Loucy (cell line): ENCODE data around the gene EDC4.

ENCODE experiments used
- CTCF ChIP-seq: fragments of 200-600 bp; sonication (generic); conservative IDR thresholded peaks from 2 replicates; pipeline ENCODE4 v1.5.1; 2014; ENCODE audit warnings: mild to moderate bottlenecking, antibody characterized with exemption, low read length
- EZH2phosphoT487 ChIP-seq: fragments of 200-600 bp; IDR thresholded peaks from 2 replicates; pipeline ENCODE4 v1.6.1; 2018; ENCODE audit warnings: antibody characterized with exemption, mild to moderate bottlenecking, moderate library complexity, borderline replicate concordance

DNA sequence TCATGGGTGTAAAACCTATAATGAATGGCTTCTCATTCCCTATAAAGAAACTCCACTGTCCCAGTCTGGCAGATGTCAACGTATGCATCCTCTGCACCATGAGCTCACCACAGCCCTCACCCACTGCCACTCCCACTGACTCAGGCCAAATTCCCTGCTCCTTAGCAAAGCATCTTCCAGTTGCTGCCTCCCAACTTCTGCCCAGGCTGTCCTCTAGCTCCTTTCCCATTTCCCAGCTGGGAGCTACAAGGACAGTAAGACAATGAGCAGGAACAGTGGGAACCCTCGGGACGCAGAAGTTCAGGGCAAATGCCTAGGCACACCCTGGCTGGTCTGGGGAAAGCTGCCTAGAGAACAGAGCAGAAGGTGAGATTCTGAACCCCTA is 39.8 kb upstream of the EDC4 start:
- TF ChIP-seq CTCF (no peak), EZH2phosphoT487 (no peak)
